Effector CD8-positive, alpha-beta T cell (primary cell): ENCODE results near the gene MDM1.

Experiments
- DNase-seq: peaks from one replicate; lab custom pipeline; 2025; lab: John Stamatoyannopoulos, UW

The MDM1 gene

DNA sequence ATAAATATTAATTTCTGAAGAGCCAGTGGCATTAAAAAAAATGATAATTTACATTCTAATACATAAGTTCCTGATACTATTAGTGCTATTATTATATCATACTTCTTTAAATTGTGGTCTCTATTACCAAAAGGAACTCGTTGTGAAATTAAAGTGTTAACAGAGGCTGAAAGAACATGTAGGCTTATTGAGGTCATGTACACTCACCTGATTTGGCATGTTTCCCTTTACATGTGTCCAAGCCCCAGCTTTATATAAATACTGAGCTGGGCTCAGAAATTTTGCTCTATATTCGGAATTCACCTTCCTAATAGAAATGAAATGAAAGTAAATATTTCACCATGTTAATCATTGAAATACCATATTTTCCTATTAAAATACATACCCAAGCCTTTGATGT lies 11.0 kb downstream of the MDM1 start:
- no peak for DNase-seq

DNA sequence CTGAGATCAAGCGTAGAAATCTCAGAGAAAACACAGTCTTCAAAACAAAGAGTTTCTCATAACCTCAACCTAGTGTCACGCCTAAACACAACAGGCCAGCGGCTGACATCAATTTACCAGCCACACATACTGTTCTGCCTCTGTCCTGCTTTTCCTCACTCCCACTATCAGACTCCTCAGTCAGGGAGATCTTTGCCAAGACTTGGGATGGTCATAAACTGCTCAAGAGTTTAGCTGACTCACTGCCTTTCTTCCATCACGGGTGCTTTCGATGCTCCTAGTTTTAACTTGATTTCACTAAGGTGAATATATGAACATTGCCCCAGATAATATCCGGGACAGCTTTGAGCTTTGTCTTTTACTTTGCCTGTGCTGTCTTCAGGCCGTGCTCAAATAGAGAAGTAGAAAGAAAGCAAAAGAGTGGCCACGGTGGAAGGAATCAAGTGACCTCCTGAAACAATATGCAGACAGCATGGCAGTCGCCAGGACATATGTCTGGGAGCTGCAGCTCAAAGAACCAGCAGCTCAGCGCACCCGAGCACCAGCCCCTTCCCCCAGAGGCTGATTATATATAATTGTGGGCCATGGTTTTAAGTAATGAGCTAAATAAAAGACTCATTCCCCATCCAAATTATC lies 12.1 kb downstream of the MDM1 start:
- DNase-seq, result no peak

DNA sequence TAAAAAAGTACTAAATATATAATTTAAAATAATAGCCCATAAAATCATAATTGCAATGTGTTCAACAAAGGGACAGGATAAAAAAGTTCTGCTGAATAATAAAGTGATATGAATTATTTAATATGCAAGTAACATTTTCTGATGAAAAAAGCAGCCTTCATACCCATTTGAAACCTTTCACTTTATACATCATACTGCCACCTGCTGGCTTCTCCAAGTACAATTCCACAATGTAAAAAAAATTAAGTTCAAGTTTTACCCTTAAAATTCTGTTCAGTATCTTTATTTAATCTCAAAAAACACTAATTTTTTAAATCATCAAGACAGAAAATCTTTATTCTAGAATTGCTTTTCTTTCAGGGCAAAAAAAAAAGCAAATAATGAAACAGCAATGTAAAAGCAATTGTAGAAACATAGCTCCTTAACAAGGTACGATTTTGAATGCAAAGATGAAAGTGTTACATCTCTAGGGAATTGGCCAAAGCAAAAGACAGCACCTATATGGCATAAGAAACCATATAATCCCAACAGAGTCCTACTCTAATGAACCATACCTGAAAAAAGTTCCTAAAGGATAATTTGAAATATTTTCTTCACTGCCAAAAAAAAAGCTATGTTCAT lies 15.0 kb downstream of the MDM1 start:
- peak; percentile 11 for DNase-seq

DNA sequence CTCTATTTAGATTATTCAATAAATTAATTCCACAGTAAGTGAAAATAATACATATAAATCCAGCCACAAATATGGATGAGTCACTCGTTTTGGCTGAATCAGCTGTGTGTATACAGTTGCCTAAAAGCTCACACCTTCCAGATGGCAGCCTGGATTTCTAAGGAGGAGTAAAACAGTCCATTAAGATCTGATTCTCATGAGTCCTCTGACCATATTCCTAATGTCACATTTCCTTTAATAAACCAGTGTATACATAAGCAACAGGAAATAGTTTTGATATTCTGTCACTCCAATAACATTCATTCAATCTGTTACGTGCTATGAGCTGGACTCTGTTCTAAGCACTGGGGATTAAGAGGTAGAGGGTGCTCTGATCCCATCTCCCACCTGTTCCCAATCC lies 21.8 kb downstream of the MDM1 start:
- no peak for DNase-seq

DNA sequence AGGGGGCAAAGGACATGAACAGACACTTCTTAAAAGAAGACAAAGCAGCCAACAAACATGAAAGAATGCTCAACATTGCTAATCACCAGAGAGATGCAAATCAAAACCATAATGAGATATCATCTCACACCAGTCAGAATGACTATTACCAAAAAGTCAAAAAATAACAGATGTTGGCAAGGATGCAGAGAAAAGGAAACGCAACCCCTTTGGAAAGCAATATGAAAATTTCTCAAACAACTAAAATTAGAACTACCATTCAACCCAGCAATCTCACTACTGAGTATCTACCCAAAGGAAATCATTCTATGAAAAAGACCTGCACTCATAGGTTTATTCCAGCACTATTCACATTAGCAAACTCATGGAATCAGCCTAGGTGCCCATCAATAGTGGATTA lies 25.6 kb downstream of the MDM1 start:
- no peak for DNase-seq

DNA sequence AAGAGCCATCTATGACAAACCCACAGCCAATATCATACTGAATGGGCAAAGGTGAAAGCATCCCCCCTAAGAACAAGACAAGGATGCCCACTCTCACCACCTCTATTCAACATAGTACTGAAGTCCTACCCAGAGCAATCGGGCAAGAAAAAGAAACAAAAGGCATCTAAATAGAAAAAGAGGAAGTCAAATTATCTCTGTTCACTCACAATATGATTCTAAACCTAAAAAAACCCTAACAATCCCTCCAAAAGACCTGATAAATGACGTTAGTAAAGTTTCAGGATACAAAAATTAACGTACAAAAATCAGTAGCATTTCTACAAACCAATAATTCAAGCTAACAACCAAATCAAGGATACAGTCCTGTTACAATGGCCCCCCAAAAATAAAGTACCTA lies 26.9 kb downstream of the MDM1 start:
- no peak for DNase-seq

DNA sequence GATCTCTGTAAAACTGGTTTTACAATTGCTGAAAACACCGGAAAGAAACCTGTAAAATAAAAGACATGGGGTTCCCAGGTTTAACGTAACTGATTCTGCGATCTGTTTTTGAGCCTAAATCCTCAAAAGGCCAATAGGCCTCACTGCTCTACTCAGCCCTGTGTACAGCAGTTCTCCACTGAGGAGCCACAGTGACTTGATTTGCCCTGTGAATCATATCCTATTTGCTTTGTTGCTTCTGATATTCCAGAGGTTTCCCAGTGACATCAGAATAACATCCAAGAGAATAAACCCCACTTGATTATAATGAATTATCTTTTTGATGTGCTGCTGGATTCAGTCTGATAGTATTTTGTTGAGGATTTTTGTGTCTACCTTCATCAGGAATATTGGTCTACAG lies 27.5 kb downstream of the MDM1 start:
- DNase-seq, result no peak

DNA sequence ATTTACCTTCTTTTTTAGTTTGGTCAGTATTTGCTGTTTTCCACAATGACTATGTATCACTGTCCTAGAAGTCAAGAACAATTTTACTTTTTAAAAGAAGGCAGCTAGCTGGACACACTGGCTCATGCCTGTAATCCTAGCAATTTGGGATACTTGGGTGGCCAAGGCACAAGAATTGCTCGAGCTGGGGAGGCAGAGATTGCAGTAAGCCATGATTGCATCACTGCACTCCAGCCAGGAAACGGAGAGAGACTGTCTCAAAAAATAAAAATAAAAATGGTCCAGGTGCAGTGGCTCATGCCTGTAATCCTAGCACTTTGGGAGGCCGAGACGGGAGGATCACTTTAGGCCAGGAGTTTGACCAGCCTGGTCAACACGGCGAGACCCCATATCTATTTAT lies 28.3 kb downstream of the MDM1 start:
- no peak for DNase-seq

DNA sequence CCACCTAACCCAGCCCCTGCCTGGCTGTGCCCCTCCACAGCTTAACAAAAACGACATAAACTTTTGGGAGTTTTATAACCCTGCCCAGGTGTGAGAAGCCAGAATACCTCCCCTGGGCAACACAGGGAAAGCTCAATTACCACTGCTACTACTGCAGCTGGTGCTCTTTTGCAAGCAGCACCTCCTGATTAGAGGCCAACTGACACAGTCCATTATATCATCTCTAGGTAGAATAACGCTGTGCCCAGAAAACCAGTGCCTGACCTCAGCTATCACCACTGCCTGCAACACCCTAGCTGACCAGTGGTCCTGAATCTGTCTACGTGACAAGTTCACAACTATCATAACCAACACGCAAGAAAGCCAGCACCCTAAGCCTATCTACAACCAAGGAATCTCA lies 34.2 kb downstream of the MDM1 start:
- DNase-seq, result no peak

DNA sequence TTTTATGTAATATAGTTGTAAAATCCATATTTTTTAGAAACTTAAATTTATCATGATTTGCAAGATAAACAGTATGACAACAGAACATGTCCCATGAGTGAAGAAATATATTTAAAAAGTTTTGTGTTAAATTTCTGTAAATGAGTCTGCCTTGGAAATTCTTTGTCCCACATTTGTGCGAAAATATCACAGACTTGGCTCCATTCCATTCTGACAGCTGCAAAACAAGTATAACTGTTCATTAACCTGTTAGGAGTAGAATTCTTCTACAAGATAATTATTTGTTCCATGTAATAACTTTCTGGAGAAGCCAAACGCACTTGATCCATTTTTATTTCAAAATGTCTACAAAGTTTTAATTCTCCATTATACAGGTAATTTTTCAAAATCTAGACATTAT lies 37.9 kb downstream of the MDM1 start:
- no peak for DNase-seq

DNA sequence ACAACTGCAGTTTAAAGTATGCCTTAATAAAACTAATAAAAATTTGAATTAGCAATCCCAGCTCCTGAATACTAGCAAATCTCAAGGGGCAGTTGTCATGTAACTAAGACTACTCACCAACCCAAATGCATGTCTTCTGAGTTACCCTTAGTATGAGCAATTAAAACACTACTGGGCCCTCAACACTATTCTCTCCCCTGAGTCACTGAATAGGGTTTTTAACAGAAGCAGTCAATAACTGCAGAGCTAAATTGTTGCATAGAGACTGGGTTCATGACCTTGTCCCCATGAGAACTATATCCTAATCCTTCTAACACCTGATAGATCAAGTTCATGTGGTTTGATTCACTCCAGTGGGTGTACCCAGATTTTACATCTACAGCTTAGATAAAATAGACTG lies 38.8 kb downstream of the MDM1 start:
- DNase-seq, result no peak

DNA sequence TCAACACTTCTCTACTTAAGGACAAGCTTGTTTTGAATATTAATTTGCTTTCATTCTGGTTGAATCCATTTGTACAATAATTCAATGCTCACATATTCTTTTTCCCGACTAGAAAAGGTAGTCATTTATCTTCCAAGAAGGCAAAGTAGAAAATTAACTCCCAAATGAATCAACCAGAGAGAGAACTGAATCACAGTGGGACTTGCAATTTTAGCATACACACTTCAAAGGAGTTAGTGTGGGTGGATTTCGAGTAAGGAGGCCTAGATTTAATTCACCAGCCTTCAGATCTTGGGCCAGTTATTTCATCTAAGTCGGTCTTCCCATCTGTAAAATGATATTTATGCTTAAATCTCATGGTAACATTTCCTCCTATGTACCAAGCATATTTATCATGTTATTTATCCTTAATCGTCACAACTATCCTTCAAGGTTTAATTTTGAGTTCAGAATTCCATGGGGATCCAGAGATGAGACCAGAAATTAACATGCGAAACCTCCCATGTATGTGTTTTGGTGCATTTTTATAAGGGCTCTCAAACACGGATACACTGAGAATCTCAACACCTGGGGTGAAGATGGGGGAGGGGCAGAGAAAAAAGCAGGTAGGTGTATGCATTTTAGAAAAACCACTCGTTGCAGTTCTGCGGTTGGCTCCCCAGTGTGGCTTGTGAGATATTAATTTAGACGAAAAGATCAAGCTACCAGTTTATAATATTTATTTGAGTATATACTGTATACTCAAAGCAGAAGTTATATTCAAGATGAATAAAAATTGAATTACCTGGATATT lies 39.8 kb downstream of the MDM1 start:
- no peak for DNase-seq

DNA sequence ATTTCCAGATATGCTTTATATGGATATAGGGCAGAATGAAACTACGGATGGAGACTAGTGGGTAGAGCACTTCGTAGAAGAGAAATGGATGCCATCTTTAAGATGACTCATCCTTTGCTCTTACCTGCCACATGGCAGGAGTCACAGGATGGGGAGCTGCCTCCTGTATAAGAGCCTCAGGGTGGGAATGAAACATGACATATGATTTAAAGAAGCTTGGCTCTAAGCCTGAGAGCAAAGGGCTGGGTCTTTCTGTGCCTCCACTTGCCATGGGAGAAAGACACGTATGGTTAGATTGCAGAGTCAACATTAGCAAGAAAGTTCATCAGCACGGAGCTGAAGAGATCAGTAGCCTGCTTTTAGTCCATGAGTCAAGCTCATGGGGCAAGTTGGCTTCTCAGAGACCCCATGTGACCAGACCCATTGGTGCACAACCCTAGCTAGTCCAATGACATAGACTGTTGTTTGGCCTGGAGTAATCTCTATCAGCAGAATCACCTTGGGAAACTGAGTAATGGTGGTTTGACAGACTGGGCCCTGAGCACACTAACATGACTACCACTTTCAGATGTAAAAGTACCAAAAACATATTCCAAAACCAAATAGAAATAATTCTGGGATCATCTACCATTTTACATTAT lies 40.6 kb downstream of the MDM1 start:
- DNase-seq, result no peak

DNA sequence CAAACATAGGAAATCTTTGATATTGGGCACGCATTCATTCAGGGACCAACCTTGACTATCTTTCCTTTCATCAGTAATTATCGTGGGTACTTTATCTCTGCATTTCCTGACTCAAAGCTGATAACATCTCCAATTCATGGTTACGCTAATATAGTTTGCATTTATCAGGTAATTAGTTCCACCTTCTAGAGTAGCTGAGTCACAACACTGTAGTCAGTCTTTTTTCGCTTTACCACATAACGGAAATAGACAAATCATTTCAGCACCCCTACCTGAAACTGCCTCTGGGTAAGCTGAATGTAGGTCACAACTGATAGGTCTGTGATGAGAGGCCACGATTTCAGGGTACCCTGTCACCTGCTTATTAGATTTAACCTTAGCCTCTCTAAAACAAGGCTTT lies 42.0 kb downstream of the MDM1 start:
- DNase-seq, result no peak

DNA sequence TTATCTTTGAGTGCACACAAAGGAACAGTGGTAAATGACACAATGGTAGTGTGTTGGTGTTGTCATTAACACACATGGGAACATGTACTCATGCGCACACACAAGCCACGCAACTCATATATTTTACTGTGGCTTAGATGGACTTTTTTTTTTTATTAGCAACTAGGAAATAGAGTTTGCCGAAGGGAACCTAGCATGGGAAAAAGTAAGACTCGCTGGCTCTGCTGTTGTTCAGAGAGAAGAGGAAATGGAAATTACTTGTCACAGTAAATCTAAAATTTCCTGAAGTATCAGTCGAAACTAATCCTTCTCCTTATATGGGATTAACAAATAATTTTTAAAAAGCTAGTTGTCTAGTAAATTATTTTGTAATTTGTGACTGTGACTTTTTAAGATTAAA lies 45.1 kb downstream of the MDM1 start:
- no peak for DNase-seq

DNA sequence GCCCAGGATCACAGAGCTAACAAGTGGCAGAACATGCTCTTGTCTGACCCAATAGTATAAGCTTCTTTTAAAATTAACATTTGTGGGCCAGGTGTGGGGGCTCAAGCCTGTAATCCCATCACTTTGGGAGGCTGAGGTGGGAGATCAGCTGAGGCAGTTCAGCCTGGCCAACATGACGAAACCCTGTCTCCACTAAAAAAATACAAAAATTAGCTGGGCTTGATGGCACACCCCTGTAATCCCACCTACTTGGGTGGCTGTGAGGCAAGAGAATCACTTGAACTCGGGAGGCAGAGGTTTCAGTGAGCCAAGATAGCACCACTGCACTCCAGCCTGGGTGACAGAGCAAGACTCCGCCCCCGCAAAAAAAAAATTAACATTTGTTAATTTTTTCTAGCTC lies 45.8 kb downstream of the MDM1 start:
- no peak for DNase-seq

DNA sequence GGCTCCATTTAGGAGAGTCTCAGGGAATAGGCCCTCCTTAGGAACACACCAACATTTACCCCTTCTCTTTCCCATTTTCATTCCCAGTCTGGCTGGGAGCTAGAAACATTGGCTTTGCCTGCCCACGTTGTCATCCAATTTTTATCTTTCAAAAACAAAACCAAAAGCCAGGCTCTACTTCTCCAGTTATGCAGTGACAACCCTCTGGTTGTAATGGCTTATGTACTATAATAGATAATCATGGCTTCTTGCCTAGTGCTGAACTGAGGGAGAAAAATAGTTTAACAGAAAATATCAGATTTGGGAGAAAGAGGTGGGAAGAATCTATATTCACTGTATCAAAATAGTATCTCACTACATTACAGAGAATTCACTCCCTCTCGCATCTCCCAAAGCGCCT lies 46.6 kb downstream of the MDM1 start:
- DNase-seq, result no peak

DNA sequence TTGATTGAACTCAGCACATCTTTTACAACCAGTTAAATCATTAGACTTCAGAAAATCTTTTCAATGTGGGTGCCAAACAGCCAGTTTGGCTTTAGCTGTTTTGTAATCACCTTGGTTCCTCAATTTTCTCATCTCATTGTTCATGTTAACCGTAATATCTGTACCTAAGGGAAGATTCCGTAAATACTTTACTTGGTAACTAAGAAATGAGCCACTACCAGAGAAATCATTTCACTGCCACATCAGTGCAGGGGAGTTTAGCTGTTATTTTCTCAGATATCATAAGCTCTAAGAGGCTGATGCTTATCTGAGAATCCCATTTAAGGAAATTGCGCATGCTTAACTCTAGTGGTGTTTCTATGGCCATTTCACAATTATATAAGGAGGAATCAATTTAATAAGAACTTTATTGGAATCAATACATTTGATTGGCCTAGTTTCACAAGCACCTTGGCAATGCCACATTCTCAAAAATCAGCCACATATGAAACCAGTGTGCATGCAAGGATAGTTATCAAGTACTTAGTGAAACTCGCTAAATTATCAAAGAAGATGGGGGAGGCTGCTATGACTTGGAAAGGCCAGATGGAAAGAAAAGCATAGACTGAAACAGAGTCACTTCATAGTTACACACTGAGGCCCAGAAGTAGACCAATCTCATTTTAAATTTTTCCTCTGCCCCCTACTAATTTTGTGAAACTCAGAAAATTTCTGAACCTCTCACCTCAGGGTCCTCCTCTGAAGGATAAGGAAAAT lies 50.7 kb downstream of the MDM1 start:
- no peak for DNase-seq

DNA sequence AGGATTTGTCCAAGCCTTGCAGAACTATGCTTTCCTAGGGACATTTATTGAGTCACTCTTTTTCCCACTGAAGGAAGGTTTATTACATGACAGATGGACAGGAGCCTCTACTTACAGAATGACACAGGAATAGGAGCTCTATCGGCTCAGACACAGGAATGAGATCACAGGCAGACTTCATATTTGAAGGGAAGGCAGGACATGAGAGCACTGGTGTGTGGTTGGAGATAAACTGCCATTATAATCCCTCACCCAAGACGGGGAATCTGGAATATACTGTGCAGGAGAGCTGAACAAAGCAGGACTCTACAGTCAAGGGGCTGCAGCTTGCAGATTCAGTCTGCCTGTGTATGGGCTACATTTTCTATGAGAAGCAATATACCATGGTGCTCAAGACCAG lies 51.9 kb downstream of the MDM1 start:
- DNase-seq, result no peak

DNA sequence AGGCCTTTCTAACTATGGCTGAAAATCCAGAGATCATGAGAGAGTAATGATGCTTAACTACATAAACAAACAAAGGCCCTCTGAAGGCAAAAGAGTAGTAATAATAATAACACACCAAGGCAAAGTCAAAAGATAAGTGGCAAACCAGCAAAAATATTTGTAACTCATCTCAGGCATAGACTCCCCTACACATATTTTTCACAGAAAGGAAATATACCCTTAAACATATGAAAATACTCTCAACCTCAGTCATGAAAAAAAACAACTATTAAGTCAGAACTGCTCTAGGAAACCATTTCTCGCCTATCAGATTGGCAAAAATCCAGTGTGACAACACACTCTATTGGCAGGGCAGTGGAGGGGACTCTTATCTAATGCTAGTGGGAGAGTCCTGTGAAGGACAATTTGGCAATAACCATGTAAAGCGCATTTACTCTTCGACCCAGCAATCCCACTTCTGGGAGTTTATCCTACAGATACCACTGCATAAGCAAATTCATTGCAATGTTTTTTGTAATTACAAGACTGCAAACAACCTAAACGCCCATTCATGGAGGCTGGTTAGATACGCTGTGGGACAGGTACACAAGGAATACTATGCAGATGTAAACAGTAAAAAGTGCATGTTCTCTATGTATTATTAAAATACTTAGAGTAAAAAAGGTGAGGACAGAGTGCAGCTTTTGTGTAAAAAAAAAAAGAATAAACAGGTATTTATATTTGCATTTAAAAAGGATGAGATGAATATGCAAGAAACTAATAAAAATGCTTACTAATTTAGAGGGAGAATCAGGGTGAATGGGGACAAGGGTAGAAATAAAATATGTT lies 52.7 kb downstream of the MDM1 start:
- DNase-seq, result no peak

DNA sequence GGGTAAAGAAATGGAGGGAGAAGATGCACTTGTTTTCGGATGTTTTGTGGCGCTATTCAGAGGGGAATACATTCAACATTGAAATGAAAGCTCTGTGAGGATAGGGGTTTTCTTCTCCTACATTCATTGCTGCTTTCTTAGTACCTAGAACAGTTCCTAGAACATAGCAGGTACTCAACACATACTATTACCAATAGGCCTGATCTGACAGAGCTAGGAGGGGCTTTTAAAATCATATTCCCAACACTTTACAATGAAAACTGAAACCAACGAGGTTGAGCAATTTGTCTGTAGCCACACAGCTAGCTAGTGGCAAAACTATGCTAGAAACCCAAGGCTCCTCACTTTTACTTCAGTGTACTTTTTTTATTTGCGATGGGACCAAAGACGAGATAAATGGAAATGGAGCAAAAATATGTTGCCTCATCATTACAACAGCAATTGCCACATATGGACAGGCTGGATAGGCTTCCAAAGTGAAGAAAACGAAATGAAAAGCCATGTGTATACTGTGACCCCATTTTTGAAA lies 55.7 kb downstream of the MDM1 start:
- DNase-seq, result no peak
